NCI-H2107 treated with DMSO at 0.1 percent for 48 hours (cell line): Measurements from ENCODE around the gene DMXL1.
"Not testable (repeated sequence)": the region's sequence is repeated elsewhere in the genome, so short reads cannot be mapped to it uniquely, and the experiment has no call there.

Experiments used
- DNase-seq: peaks from one replicate; lab custom pipeline; 2025; ENCODE audit not compliant: unreplicated experiment; lab: John Stamatoyannopoulos, UW

DMXL1 gene

GRCh38 chr5:119120893-119121292, 50.0 kb downstream of the DMXL1 start:
- DNase-seq, result no peak

- not testable (repeated sequence) for DNase-seq
Measured at GRCh38 chr5:119122474-119122873, 51.6 kb downstream of the DMXL1 start.

DNA sequence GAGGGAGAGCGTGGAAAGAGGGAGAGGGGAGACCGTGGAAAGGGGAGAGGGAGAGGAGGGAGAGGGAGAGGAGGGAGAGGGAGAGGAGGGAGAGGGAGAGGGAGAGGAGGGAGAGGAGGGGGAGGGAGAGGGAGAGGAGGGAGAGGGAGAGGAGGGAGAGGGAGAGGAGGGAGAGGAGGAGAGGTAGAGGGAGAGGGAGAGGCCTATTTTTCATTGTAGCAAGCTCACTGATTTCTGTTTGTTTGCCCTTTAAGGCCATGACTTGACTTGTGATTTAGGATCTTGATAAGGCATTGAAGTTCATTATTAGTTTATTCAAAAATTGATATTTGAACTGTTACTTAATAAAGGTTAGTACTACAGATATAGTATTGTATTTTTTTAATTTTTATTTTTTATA, 52.4 kb downstream of the DMXL1 start:
- DNase-seq, result no peak

DNA sequence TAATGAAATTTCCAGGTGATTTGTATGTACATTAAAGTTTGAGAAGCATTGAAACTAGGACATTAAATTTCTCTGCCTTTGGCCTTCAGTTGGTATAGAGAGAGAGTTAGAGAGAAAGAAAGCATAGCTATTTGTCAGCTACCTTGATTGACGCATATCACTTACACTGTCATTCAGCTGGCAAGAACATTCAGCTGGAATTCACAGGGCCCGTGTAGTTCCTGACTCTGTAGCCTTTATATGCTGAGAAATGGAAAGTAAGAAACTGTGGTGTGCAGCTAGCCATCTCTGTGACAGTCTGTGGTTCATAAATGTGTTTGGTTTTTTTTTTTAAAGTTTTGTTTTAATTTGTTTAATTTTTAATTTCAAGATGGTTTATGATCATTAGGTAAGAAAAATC, 58.9 kb downstream of the DMXL1 start:
- DNase-seq, result no peak

DNA sequence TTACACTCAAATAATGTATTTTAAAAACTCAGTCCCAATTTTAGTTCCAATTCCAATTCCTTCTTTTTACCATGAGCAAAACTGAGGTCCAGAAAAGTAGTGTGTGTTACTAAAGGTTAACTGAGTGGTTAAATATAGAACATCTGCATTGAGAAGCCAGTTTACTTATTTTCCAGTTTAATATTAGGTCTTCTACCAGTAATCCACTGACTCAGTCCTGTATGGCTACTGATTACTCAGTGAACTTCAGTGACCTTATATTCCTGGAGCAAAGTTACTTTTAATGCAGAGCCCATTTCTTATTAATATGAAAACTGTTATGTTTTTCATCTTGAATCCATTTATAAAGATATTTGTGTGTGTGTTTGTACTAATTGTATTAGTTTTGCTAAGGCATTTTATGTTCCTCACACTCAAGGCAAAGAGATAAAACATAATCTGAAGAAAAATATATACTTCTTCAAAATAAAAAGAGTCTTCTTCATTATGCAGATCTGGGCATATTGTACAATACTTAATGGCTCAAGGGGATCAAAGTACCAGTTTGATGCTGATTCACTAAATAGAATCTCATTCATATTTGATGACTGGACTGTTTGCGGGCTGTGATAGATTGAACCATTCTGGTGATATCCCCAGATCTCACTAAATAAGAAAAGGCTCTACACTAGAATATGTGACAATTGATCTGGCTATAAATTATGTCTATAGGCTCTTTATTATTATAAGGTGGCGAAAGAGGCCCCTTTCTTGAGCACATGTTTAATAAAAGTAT, 60.8 kb downstream of the DMXL1 start:
- DNase-seq, result no peak

GRCh38 chr5:119135743-119136142, 64.9 kb downstream of the DMXL1 start:
- DNase-seq, result not testable (repeated sequence)

DNA sequence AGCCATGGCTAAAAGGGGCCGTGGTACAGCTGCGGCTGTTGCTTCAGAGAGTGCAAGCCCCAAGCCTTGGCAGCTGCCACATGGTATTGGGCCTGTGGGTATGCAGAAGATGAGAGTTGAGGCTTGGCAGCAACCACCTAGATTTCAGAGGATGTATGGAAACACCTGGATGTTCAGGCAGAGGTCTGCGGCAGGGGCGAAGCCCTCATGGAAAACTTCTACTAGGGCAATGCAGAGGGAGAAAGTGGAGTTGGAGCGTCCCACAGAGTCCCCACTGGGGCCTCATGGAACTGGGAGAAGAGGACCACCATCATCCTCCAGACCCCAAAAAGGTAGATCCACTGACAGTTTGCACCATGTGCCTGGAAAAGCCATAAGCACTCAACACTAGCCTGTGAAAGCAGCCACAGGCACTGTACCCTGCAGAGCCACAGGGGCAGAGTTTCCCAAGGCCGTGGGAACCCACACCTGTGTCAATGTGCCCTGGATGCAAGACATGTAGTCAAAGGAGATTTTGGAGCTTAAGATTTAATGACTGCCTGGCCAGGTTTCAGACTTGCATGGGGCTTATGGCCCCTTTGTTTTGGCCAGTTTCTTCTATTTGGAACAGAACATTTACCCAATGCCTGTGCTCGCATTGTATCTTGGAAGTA, 65.9 kb downstream of the DMXL1 start:
- DNase-seq, result no peak

DNA sequence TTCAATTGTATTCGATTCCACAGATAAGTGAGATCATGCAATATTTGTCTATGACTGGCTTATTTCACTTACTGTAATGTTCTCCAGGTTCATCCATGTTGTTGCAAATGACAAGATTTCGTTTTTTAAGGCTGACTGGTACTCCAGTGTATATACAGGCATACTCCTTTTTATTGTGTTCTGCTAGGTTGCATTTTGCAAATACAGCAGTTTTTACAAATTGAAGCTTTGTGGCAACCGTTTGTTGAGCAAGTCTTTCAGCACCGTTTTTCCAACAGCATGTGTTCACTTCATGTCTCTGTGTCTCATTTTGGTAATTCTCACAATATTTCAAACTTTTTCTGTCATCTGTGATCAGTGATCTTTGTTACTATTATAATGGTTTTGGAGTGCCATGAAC, 82.7 kb downstream of the DMXL1 start:
- DNase-seq, result no peak

- no peak for DNase-seq
Measured at GRCh38 chr5:119158144-119158543, 87.3 kb downstream of the DMXL1 start.

DNA sequence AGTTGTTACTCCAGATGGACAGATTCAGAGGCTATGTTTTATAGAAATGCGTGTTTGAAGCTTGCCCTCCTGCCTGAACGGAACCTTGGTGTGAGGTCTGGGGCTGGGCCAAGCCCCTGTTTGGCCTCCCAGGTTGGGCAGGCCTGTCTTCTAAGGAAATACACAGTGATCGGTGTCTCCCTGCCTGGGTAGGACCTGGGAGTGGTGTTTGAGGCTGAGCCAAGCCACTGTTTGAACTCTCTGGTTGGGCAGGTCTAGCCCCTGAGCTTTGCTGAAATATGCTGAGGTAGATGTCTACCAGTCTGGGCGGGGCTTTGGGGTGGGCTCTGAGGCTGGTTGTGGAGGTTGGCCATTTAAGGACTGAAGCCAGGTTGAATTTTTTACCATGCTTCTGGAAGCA, 90.5 kb downstream of the DMXL1 start:
- no peak for DNase-seq

- no peak for DNase-seq
Measured at GRCh38 chr5:119166026-119166425, 95.1 kb downstream of the DMXL1 start.

DNA sequence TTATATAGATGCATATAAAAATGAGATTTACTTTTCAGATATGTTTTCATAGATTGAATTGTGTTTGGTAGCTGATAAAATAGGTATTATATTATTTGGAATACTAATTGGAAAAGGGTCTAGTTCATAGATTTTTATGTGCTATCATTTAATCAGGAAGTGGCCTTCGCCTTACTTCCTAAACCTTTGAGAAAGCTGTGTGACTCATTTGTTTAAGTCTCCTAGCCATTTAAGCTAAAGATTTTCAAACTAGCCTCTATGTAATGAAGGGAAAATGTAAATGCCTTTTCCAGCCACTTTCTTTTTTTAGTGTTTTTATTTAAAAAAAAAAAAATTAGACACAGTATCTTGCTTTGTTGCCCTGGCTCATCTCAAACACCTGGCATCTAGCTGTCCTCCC, 97.5 kb downstream of the DMXL1 start:
- DNase-seq, result no peak

DNA sequence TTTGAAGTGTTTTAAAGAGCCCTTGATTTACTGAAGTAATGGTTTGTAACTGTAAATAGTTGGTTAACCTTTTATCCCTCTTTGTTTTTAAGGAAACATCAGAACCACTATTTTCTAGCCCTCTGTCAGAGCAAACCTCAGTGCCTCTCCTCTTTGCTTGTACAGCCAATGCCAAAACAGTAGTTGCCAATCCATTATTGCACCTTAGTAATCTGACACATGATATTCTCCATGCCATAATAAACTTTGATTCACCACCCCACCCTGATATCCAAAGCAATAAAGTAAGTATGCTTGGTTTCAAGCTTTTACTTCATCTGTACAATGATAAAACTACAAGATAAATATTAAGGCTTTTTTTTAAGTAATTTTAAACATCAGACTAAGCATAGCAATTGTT, 100.8 kb downstream of the DMXL1 start:
- no peak for DNase-seq

- DNase-seq, result no peak
Measured at GRCh38 chr5:119174578-119175163, 103.8 kb downstream of the DMXL1 start.

GRCh38 chr5:119176785-119177184, 105.9 kb downstream of the DMXL1 start:
- DNase-seq, result no peak

- no peak for DNase-seq
Measured at GRCh38 chr5:119177226-119177625, 106.3 kb downstream of the DMXL1 start.

GRCh38 chr5:119178435-119178834, 107.5 kb downstream of the DMXL1 start:
- DNase-seq, result no peak

GRCh38 chr5:119179857-119180641, 109.2 kb downstream of the DMXL1 start:
- no peak for DNase-seq

DNA sequence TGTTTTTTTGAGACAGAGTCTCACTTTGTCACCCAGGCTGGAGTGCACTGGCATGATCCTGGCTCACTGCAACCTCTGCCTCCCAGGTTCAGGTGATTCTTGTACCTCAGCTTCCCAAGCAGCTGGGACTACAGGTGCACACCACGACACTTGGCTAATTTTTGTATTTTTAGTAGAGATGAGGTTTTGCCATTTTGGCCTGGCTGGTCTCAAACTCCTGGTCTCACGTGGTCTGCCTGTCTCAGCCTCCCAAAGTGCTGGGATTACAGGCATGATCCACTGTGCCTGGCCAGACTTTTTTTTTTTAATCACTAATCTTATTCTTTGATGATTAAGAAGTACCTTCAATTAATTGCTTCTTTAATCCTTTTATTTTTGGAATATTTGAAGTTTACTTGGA, 114.6 kb downstream of the DMXL1 start:
- DNase-seq, result not testable (repeated sequence)

- no peak for DNase-seq
Measured at GRCh38 chr5:119187776-119188529, 117.1 kb downstream of the DMXL1 start.
